Stimulated activated naive CD4-positive, alpha-beta T cell treated with Interleukin-2 at 50 U/mL for 16 hours (primary cell): ENCODE results near the gene CXCL14.

Experiments
- DNase-seq: peaks from one replicate; lab custom pipeline; 2025; lab: John Stamatoyannopoulos, UW

The CXCL14 gene, protein sequence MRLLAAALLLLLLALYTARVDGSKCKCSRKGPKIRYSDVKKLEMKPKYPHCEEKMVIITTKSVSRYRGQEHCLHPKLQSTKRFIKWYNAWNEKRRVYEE

DNA sequence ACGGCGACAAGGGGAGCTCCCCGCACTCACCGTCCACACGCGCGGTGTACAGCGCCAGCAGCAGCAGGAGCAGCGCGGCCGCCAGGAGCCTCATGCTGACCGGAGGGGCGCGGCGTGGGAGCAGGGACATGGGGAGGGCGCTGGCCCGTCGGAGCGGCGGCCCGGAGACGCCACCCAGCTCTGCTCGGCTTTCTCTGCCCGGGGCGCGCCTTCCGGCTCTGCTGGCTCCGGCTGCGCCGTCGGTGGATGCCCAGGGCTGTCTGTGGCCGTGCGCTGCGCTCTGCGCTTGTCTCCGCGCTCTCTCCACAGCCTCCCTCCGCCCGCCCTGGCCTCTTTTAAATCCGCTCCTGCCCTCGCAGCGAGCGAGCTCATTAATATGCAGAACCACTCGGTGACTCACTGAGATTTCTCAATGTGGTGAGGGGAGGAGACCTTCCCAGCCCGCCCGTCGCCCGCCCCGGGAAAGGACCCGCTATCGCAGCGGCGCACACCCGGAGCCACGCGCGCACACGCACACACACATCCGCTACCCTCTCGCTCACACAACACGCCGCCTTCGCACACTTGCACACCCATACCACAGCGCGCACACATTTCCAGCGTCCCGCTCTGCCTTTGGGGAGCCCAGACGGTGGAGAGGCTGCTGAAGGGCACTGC lies at the start of gene CXCL14:
Gene CXCL14, minus strand, starts transcription at position 307 of the 657 bp plus-strand sequence. Its CDS starts 213 bp downstream, at position 94.
- no peak for DNase-seq

DNA sequence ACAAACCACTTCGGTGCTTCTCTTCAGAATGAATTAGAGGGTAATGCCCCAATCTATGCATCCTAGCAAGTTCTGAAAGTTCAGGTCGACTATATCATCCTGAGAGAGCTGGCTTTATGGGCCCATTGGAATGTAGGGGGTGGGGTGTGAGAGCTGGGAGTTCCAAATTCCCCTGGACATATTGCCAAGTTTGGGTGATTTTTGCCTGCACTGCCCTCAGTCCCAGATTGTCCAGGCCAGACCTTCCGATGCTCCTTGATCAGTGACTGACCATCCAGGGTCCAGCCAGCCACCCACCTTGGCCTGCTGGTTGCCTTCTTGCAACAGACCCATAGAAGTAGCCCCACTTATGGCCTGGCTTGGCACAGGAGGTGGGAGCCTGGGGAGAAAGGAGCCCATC lies 47.8 kb upstream of the CXCL14 start:
- no peak for DNase-seq

DNA sequence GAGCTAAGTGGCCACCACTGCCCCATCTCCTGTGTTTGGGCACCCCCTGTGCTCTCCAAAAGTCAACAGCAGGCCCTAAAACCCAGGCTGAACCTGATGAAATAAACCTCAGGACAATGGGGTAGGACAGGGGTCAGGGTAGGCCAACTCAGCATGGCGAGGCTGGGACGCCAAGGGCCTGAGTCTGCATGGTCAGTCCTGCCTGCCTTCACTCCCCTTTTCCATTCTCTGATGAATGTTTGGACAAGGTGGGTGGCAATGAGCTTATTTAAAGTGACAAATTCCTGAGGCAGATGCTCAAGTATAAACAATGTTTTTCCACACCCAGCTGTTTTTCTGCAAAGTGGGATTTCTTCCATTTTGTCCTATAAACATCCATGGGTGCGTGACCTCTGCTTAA lies 47.2 kb upstream of the CXCL14 start:
- no peak for DNase-seq

DNA sequence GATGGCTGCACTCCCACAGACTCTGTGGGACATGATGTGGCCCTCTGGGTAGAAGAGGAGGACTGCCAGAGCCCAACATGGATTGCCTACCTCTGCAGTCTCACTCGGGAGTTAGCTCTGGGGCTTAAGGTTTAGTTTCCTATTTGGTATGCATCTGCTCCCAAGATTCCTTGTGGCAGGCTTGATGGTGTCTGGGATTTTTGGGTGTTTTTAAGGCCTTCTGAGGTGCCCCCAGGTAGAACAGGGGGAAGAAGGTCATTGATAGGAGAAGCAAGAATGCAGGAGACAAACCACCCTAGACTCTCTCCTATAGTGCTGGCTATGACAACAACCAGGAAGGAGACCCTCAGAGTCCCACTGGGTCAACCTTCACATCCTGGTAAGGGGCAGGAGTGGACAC lies 46.7 kb upstream of the CXCL14 start:
- DNase-seq: no peak

DNA sequence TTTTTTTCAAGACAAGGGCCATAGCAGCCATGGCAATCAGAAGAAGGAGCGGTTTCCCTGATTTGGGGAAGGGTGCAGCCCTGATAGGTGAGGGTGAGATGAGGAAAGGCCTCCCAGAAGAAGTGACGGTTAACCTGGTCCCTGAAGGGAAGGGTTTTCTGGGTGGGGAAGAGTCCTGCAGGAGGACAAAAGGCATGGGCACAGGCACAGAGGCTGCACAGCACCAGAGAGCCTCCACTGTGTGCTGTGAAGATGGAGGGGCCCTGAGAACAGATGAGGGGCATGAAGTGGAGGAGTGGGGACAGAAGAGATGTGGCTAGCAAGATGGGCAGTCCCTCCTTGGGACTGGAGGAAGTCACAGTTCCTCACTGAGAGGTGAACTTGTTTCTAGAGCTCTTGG lies 46.3 kb upstream of the CXCL14 start:
- DNase-seq: no peak

DNA sequence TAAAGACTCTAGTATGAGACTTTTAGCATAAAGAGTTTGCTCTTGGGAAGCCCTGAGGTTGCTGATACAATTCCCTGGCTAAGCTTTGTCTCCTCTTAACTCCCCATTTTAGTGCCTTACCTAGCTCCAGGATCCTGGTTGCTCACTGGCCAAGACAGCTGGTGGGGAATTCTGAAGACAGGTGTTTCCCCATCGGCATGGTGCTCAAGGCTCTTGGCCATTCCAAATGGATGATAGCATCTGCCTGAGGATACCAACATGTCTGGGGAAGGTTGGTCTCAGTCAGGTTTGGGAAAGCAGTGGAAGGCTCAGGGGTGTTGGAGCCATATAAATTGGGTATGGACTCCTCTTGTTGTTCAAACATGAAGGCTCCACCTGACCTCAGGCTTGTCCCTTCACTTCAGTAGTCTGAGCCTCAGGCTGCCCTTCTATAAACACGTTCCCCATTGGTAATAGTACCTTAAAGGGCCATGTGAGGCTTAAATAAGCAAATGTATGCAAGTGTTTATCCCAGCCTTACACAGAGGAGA lies 44.5 kb upstream of the CXCL14 start:
- no peak for DNase-seq

DNA sequence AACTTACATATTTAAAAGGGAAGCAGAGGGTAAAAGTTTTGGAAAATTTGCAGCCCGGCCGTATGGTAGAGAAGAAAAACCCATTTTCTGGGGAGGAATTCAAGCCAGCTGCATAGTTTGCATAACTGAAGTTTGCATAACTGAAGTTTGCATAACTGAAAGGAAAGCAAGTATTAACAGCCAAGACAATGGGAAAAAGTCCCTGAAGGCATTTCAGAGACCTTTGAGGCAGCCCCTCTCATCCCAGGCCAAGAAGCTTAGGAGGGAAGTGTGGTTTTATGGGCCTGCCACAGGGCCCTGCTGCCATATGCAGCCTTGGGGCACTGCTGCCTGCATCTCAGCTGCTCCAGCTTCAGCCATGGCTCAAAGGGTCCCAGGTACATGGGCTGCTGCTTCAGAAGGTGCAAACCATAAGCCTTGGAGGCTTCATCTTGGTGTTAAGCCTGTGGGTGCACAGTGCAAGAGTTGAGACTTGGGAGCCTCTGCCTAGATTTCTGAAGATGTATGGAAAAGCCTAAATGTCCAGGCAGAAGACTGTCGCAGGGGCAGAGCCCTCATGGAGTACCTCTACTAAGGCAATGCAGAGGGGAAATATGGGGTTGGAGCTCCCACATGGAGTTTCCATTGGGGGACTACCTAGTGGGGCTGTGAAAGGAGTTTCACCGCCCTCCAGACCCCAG lies 36.9 kb upstream of the CXCL14 start:
- no peak for DNase-seq

DNA sequence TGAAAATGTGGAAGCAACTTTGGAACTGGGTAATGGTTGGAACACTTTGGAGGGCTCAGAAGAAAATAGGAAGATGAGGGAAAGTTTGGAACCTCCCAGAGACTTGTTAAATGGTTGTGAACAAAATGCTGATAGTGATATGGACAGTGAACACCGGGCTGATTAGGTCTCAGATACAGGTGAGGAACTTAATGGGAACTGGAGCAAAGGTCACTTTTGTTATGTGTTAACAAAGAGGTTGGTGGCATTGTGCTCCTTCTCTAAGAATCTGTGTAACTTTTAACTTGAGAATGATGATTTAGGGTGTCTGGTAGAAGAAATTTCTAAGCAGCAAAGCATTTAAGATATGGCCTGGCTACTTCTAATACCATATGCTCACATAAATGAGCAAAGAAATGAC lies 36.4 kb upstream of the CXCL14 start:
- no peak for DNase-seq

DNA sequence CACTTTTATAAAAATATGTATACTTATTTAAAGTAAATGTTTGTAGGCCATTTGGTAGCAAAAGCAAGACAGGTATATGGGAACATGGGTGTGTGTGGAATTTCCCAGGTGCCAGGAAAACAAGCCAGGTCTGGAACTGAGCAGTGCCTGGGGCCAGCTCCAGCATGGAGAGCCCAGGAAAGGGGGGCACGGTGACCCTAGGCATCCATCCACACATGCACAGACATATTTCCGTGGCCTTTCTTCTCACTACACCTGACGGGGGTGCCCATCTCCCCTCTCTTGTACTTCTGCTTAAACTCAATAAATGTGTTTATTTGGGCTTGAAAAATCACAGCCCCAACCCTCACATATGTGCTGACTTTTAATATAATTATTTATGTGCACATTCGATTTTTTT lies 31.2 kb upstream of the CXCL14 start:
- DNase-seq: no peak

DNA sequence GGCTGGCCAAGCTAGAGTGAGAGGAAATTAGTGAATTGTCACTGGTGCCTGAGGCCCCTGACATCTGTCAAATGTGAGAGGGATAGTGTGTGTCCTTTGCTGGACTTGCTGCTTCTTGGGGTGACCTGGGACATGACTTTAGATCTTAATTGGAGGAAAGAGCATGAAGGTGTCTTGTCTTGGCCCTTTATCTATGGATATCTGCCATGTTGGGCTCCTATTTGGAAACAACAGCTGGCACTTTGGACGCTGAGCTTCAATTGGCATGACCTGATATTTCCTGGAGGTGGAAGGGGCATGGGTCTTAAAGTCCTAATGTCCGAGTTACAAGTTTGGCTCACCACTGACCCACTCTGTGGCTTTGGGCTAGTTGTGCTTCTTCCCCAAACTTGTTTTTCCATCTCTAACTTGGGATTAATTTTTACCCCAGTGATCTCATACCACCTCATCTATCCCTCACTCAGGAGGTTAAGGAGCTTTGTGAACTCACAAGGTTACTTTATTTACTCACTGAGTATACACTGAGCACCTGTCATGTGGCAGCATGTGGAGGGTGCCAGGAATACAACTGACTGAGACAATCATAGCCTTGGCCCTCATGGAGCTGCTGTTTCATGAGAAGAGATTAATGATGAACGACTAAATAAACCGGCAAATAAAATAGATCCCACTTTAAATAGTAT lies 30.1 kb upstream of the CXCL14 start:
- no peak for DNase-seq

DNA sequence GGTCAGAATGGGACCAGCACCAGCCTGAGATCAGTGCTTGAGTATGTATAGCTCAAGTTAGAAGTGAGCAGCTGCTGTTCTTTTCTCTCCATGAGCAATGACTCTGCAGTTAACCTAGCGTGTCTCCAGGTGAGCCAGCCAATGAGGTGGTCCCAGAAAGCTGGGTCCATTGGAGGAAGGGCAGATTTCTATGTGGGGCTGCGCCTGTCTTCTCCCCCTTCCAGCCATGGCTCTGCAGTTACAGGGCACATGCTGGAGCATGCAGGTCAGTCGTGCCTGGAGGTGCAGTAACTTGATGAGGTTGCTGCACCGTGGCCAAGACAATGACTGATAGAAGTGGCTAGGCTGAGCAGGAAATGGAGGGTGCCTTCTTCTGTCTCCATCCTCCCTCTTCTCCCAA lies 29.6 kb upstream of the CXCL14 start:
- no peak for DNase-seq

DNA sequence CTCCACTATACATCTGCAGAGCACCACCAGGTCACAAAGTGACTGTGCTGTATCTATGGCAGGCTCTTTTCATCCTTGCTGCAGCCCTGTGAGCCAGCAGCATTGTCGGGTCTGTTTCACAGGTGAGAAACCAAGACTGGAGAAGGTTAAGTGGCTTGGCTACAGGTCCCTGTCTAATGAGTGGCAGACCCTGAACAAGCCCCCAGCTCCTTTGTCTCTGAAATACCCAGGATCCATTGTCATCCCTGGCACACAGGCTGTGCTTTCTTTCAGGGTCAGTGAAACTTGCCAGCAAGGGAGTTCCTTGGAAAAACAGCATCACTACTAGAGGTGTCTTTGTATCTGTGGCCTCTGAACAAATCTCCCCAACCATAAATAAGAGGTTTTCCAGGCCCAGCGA lies 27.6 kb upstream of the CXCL14 start:
- DNase-seq: no peak

DNA sequence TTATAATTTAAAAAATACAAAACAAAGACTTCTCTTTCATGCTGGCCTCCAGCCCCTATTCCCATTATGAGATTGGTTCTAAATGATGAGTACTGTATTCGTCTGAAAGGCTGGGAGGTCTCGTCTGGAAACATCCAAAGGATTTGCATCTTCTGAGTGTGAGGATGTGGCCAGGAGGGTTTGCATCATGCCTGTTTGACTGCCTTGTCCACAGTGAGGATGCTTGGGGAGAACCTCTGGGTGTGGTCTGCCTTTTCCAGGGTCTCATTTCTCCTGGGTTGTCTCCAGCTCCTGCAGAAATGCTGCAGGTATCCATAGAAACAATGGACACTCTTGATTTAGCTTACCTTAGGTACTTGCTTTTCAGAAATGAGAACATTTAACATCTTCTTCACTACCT lies 26.4 kb upstream of the CXCL14 start:
- DNase-seq: no peak

DNA sequence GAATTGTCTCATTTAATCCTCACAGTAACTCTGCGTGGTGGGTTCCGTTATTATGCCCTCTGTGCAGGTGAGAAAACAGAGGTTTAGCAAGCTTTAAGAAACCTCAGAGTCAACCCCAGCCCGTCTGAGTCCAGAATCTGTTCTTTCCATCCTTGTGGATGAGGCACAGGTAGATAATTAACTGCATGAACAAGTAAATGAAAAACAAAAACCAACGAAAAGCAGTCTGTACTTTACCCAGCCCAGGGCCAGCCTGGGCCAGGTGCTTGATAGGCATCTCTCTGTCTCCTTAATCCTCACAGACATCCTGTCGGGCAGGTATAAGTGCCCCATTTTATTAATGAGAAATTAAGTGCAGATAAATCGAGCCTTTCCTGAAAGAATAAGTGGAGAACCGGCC lies 25.3 kb upstream of the CXCL14 start:
- no peak for DNase-seq

DNA sequence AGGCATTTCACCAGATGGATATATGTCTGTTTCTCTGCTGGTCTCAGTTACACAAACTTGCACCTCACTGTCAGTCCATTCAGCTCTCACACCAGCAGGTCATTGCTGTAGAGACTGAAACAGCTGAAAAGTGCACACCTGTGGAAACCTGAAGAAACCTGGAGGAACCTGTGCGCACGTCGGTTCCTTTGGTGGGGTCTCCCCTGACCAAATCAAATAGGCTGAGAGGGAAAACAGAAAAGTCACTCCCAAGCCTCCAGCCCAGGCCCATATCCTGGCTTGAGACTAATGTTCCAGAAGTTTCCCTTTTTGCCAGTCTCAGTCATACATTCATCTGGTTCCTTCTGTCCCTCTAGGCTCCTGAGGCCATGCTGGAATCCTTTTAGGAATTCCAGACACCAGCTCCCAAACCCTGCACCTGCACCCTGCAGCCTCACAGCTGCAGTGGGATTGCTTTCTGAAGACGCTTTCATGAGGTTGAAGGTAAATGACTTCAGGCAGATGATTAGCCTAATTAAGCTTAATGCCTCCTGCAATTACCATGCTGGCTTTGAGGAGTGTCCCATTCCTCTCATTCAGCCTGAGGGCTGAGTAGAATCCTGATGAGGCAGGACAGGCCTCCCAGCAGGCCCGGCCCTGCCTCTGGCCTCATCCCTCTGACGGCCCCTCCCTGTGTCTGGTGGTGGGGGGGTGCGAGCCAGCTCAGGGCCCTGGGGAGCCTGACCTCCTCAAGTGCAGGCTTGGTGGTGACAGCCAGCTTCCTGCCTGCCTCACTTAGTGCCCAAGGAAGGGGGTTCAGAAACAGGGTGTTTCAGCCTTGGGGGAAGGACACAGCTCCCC lies 24.3 kb upstream of the CXCL14 start:
- no peak for DNase-seq

DNA sequence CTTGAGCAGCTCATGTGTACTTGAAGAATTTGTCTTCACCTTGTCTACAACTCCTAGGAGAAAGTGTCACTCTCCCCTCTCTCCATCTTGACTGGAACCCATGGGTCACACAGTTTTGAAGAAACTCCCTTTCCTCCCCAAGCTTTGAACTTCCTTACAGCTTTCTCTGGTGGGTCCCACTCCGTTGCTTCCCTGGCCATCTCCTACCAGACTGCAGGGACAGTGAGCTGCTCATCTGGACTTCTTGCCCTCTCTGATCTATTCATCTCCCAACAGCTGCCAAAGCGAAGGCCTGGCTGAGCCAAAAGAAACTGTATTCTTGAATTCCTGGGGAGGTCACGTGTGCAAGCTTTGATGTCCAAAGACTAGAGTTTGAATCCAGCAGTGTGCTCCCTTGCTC lies 22.7 kb upstream of the CXCL14 start:
- DNase-seq: no peak

DNA sequence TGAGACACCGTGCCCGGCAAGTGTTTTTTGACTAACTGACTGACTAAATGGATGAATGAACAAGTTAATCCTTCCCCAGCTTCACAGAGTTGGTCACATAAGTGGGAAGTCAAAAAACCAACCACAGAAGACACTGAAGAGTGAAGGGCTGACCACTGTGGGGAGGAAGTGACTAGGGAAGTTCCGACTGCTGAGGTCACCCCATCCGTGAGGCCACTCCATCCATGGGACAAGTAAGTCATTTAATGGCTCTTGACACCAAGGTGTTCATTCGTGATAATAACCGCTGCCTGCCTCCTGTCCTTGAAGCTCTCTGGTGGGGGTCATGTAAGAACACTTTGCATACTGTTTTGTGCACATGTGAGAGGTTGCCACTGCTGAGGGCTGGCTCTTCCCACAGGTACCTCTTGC lies 22.2 kb upstream of the CXCL14 start:
- DNase-seq: no peak

DNA sequence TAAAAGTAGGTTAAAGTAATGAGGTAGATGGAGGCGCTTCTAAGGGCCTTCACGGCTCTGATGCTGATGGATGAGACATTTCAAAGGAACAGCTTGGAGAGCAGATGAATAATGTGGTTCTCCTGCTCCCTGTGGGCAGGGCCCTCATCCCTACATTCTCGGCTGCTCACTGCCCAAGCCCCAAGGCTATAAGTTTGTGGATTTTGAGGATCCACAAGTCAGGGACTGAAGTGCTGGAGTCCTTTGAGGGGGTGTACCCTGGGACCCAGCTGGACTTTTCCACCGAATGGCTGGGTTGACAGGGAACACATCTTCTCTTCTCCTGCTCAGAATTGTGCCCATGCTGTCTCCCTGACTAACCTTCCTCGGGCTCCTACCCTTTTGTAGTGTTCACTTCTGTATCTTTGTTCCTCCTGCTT lies 21.4 kb upstream of the CXCL14 start:
- no peak for DNase-seq

DNA sequence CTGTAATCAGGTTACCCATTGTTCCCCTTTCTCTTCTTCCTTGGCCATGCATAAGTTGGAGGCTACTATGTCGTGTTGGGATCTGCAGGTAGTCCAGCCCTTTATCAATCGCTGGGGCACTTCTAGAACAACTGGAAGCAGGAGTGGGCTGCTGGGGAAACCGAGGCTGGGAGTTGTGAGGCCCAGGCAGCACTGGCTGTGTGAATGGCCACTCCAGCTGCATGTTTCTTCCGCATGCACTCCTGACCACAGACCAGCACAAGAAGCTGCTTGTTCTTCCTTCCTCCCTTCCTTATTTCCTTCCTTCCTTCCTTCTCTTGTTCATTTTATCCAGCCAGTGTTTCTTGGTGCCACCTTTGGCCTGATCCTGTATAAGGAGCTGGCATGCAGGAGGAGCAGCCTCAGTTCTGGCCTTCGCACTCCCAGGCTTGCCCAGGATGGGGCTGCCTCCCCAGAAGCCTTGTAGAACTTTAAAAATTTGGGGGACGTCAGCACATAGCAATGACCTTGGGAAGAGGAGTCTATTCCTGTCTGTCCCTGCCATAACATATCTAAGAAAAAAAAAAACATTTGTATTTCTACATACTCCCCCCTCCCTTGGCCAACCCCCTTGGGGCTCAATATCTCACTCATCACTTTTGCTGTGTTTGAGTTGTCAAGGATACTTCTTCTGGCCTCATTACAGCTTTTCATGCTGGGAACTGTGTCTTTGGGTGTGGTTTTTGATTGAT lies 20.8 kb upstream of the CXCL14 start:
- DNase-seq: no peak

DNA sequence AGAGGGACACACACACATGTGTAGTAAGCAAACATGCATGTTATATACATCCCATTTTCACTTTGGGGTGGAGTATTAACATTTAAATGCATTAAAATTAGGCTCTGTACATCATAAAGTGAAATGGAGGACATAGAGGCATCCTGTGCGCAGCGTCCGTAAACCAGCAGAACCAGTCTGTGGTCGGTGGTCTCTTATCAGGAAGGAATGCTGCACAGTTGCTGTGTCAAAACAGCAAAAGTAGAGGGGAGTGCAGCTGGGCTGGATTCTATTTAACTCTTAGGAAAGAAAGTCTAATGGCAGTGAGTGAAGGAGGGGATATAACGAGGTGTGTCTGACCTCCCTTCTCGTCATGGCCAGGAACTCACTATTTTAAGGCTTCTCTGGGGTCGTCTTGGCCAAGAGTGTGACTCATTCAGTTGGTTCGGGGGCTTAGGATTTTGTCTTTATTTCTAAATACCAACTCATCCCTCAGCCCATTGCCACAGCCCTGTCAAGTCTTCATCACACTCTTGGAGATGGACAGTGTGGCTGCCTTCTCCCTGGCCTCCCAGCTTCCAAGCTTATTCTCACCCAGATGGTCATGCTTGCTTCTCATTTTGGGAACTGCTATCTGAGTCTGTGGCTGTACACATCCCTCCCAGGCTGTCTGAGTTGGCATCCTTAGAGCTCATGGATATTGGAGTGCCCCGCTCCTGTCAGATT lies 20.1 kb upstream of the CXCL14 start:
- DNase-seq: no peak

DNA sequence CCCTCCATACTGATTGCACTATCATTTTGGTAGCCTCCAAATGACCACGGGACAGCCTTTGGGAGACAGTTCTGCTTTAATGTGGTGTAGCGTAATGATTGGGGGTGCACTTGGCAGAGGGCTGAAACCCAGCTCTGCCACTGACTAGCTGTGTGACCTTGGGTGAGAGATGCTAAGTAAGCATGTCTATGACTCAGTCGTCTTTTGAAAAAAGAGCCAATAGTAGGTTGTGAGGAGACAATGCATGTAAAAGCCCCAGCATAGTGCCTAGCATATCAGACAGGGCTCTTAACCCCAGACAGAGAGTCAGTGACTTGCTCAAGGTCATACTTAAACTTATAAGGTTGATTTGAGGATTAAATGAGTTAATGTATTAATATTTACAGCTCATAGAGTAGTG lies 18.0 kb upstream of the CXCL14 start:
- no peak for DNase-seq
